Measurements from ENCODE around the gene EVC.
"Not testable (repeated sequence)": the region's sequence is repeated elsewhere in the genome, so short reads cannot be mapped to it uniquely, and the experiment has no call there.

The EVC gene

GRCh38 chr4:5856362-5856761, 145.4 kb downstream of the EVC start:
- DNase-seq: not testable (repeated sequence)

- DNase-seq: no peak
Observed at GRCh38 chr4:5857199-5857598, 146.2 kb downstream of the EVC start.

GRCh38 chr4:5858020-5858769, 147.2 kb downstream of the EVC start:
- no peak for DNase-seq

DNA sequence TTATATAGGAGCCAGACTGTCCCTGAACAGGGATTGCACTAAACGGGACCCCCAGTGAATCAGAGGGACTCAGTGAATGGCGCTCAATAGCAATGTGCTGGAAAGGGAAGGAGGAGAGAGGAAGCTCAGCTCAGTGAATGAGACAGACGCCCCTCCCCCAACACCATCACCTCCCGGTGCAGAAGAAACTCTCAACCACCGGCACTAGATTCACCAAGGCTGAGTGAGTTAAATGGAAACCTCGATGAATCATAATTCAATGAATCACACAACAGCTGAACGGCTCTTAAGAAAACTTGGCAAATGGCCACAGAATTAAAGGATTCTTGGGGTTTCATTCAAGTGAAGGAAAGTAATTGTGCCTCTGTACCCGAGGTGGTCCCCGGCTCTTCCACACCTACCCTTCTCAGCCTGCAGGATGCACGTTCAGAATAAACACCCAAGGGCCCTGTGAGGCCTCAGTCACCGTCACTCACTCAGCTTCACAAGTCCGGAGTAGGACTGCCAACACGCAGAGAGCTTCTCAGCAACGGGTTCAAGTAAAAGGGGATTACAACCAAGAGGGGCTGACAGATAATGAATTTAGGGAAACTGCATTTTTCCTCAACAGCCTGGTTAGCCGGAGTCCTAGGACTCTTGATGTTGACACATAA, 152.6 kb downstream of the EVC start:
- no peak for DNase-seq

Data from NCI-H2081 (cell line).